GM12878 (cell line): Measurements from ENCODE around the gene RELT. TPM values are rescaled to one million over a fixed set of nuclear protein-coding genes. Genes with fewer than 3 reads are reported as not detected.
A peak's percentile ranks its signal among the peaks of the same experiment; 100 is the strongest.

ENCODE experiments used
- ATAC-seq: fragments of 200-7000 bp; cut with Tn5 transposase; 3 replicates; pipeline ENCODE4 v1.9.1; 2020; ENCODE audit warnings: mild to moderate bottlenecking, moderate library complexity
- BruUV-seq: library from RNA; stranded (reverse); fragments of 400-500 nt; replicated peaks from 2 replicates; lab custom pipeline; 2021; lab: Mats Ljungman, UMichigan
- CTCF ChIA-PET: fragments of 300-600 bp; sonication (Branson Sonifier 250); formaldehyde crosslinking; extraction: SDS; loops from one replicate; lab custom pipeline; 2021; ENCODE audit warnings: inconsistent platforms; lab: Yijun Ruan, JAX
- POLR2A ChIA-PET: fragments of 350-600 bp; formaldehyde crosslinking; extraction: SDS; loops from one replicate; lab custom pipeline; 2021; ENCODE audit warnings: inconsistent platforms; lab: Charles Lee
- RAD21 ChIA-PET: fragments of 300-600 bp; sonication (Branson Sonifier 250); formaldehyde crosslinking; loops from one replicate; lab custom pipeline; 2023; ENCODE audit warnings: antibody characterized with exemption; ENCODE audit not compliant: unreplicated experiment; lab: Charles Lee
- SMC1A ChIA-PET: fragments of 300-600 bp; sonication (Branson Sonifier 250); formaldehyde crosslinking; loops from one replicate; lab custom pipeline; 2023; ENCODE audit not compliant: unreplicated experiment, uncharacterized antibody; lab: Charles Lee
- DNase-seq: peaks from one replicate; pipeline ENCODE4 v3.0.0-alpha.2; 2011; ENCODE audit warnings: low read depth, low spot score
- FAIRE-seq: peaks from 3 replicates; lab custom pipeline; 2011; peaks lifted over from hg19 to GRCh38; lab: Jason Lieb, UNC
- H2AFZ ChIP-seq: 2 replicates; pipeline ENCODE4 v1.6.0; 2011; ENCODE audit warnings: low read depth, low read length, control low read depth; ENCODE audit not compliant: control insufficient read depth
- H3K27ac ChIP-seq: 2 replicates; pipeline ENCODE4 v1.5.1; 2011; ENCODE audit warnings: control low read depth; ENCODE audit not compliant: control insufficient read depth, insufficient read depth
- H3K27me3 ChIP-seq, 2 experiments: replicated peaks in 1 of 2; 2 replicates each; pipeline versions ENCODE4 v1.6.0 to v1.6.1; 2011; ENCODE audit warnings: low read length in 1 of 2; ENCODE audit not compliant: control insufficient read depth in 2 of 2, insufficient read depth in 2 of 2
- H3K36me3 ChIP-seq, 2 experiments: 2 replicates each; pipeline ENCODE4 v1.5.1; 2011; ENCODE audit warnings: low read length in 1 of 2; ENCODE audit not compliant: control insufficient read depth in 2 of 2, insufficient read depth in 2 of 2
- H3K4me1 ChIP-seq: 2 replicates; pipeline ENCODE4 v1.6.1; 2011; ENCODE audit warnings: mild to moderate bottlenecking, low read length, moderate library complexity, mixed read lengths; ENCODE audit not compliant: control insufficient read depth, insufficient read depth
- H3K4me2 ChIP-seq: 2 replicates; pipeline ENCODE4 v1.6.0; 2011; ENCODE audit warnings: control low read depth; ENCODE audit not compliant: control insufficient read depth, insufficient read depth
- H3K4me3 ChIP-seq: fragments of 200-600 bp; sonication (generic); 2 replicates; pipeline ENCODE4 v1.5.1; 2016
- H3K79me2 ChIP-seq: 2 replicates; pipeline ENCODE4 v1.6.0; 2011; ENCODE audit warnings: low read length; ENCODE audit not compliant: control insufficient read depth, insufficient read depth
- H3K9ac ChIP-seq: 2 replicates; pipeline ENCODE4 v1.8.0; 2011; ENCODE audit warnings: low read length, control low read depth, mixed read lengths; ENCODE audit not compliant: control insufficient read depth, insufficient read depth
- H3K9me3 ChIP-seq: replicated peaks from 3 replicates; pipeline ENCODE4 v1.5.1; 2011; ENCODE audit warnings: mild to moderate bottlenecking, low read length; ENCODE audit not compliant: control insufficient read depth, insufficient read depth
- H4K20me1 ChIP-seq: 2 replicates; pipeline ENCODE4 v1.6.0; 2011; ENCODE audit not compliant: control insufficient read depth, insufficient read depth
- CTCF ChIP-seq, 3 experiments: IDR thresholded peaks in 2 of 3; conservative IDR thresholded peaks in 1 of 3; 2 replicates each; pipeline ENCODE4 v1.5.1; 2011; ENCODE audit warnings: low read depth in 3 of 3, low read length in 3 of 3, mild to moderate bottlenecking in 3 of 3, control low read depth in 2 of 3, moderate library complexity in 2 of 3, inconsistent platforms in 1 of 3, mixed read lengths in 1 of 3; ENCODE audit not compliant: control insufficient read depth in 2 of 3, insufficient read depth in 1 of 3; ENCODE audit errors: extremely low read depth in 1 of 3
- PAX5 ChIP-seq: IDR thresholded peaks from 2 replicates; pipeline ENCODE4 v1.6.1; 2011; ENCODE audit warnings: low read depth, low read length, borderline replicate concordance
- SKIL ChIP-seq: fragments of 450-650 bp; IDR thresholded peaks from 2 replicates; pipeline ENCODE4 v1.6.1; 2017; ENCODE audit warnings: mild to moderate bottlenecking, low read depth, inconsistent platforms; ENCODE audit not compliant: poor library complexity, severe bottlenecking
- SMC3 ChIP-seq: IDR thresholded peaks from 2 replicates; pipeline ENCODE4 v1.6.1; 2011; ENCODE audit warnings: low read length, improper control_type of control experiment, borderline replicate concordance
- SREBF2 ChIP-seq: IDR thresholded peaks from 2 replicates; pipeline ENCODE4 v1.6.1; 2012; ENCODE audit warnings: mild to moderate bottlenecking, low read length
- WGBS: methylation state at CpG from one replicate; pipeline ENCODE4 v1.1.6; 2016; ENCODE audit warnings: low lambda C conversion rate; ENCODE audit not compliant: insufficient replicate concordance, insufficient coverage; ENCODE audit errors: missing lambda C conversion rate; 5-methylcytosine and 5-hydroxymethylcytosine counted together
- in situ Hi-C: fragments of 300-500 bp; cut with MboI; formaldehyde crosslinking; loops from 9 replicates; pipeline ENCODE4 v1.14.3; 2018; ENCODE audit warnings: mixed read lengths
- intact Hi-C: fragments of 100-400 bp; cut with micrococcal nuclease; formaldehyde crosslinking; loops from one replicate; pipeline ENCODE4 v1.14.2; 2022; ENCODE audit not compliant: unreplicated experiment
- polyA plus RNA-seq, 11 experiments: library from polyadenylated mRNA; depleted of rRNA in 4 of 11; unstranded in 6 of 11; stranded (reverse) in 5 of 11; fragments of >200 nt; fragmentation: Nextera tagmentation in 4 of 11; fragmentation: Illumina TruSeq in 1 of 11; extraction: Ambion mirVana in 4 of 11; extraction: Trizol in 1 of 11; gene quantifications; 1 replicate in 1 of 11; 2 replicates in 10 of 11; pipeline versions ENCODE4 v1.2.1 to v1.2.3, GENCODE V29; 2011 to 2016; ENCODE audit warnings: inconsistent platforms in 2 of 11, missing spikeins in 2 of 11, low read depth in 1 of 11
- total RNA-seq, 4 experiments: library from RNA; depleted of rRNA in 3 of 4; stranded (reverse); fragments of >200 nt in 3 of 4; fragmentation: Illumina TruSeq in 1 of 4; extraction: Trizol in 1 of 4; gene quantifications; 2 replicates each; pipeline versions ENCODE4 v1.2.1 to v1.2.3, GENCODE V29; 2013 to 2021

RELT gene
- total and polyA plus RNA-seq, 10 of the 15 experiments (the other 5 are each of a cell fraction or from before 2014, with no cell fraction given) = 1.2 to 28.5 (median 10.8) TPM

- DNase-seq (no peak), ATAC-seq (no peak), FAIRE-seq (no peak)
- Histone ChIP-seq H3K9me3 (no peaks in the 10 kb centered on the region), H3K27me3 (no peaks in the 10 kb centered on the region), H3K27ac (no peak overlapping the region), H3K36me3 (no peaks in the 10 kb centered on the region), H4K20me1 (no peaks in the 10 kb centered on the region), H3K79me2 (peaks cover 13% of the 10 kb centered on the region), H3K4me1 (peaks cover 21% of the 10 kb centered on the region), H3K4me2 (peak overlapping the region; percentile 42), H2AFZ (peak overlapping the region; percentile 17), H3K4me3 (no peak overlapping the region), H3K9ac (no peak overlapping the region)
- WGBS = 11% methylated on average over 6 of the region's 6 CpGs
- ChIA-PET CTCF (interaction anchor here (0.7 to 3.9 kb wide), 12 partner anchors 12 to 492 kb away, joined by 3 to 23 read pairs (median 4); no protein-coding TSS in a partner anchor), POLR2A (interaction anchor here (0.5 kb wide), 1 partner anchor 183 kb away, joined by 3 read pairs; no protein-coding TSS in a partner anchor), SMC1A (interaction anchor here (0.7 to 1.9 kb wide), 5 partner anchors 10 to 288 kb away, joined by 3 to 10 read pairs (median 3); no protein-coding TSS in a partner anchor), RAD21 (interaction anchor here (1.0 to 3.0 kb wide), 4 partner anchors 13 to 66 kb away, joined by 3 to 12 read pairs (median 6); no protein-coding TSS in a partner anchor)
- no TSS peak for BruUV-seq
- in situ Hi-C loops (no loop called here), intact Hi-C loops (no loop called here)
- TF ChIP-seq SREBF2 (no peak), CTCF (IDR thresholded peaks at IDR 0.05 in 2 of 3, conservative IDR thresholded peaks at IDR 0.05 in 1 of 3; ENCODE audit: control insufficient read depth in 2 of 3, extremely low read depth in 1 of 3, insufficient read depth in 1 of 3, low read depth in 3 of 3, low read length in 3 of 3) (peak; percentile 15 to 35 (median 23); a peak in 3 of 6 replicates), SKIL (no peak), PAX5 (peak; percentile 38; the same call in 1 of the 2 replicates), SMC3 (peak; percentile 19; the same call in 1 of the 2 replicates)
Observed at GRCh38 chr11:73372375-73372993, 3.7 kb upstream of the RELT start.
